Measurements from ENCODE around the gene GPR12.

Gene GPR12

GRCh38 chr13:26759907-26760831 is at the start of gene GPR12:
GPR12 (minus strand) TSS chr13:26760786; CDS start chr13:26759827, 959 bp downstream.
- Histone ChIP-seq H3K9ac (ENCODE audit: low read length) (no peak within 1 kb of the TSS), H3K27ac (ENCODE audit: low read depth, low read length) (no peak within 1 kb of the TSS)

GRCh38 chr13:26810095-26810494 is 49.5 kb upstream of the GPR12 start:
- Histone ChIP-seq H3K4me1 (ENCODE audit: insufficient read depth, low read length) (no peaks in the 10 kb centered on the region), H3K9ac (ENCODE audit: low read length) (no peak overlapping the region), H3K9me3 (ENCODE audit: low read length) (no peaks in the 10 kb centered on the region), H3K36me3 (ENCODE audit: insufficient read depth, low read length) (no peaks in the 10 kb centered on the region), H3K27me3 (ENCODE audit: control insufficient read depth in 1 of 2, insufficient read depth in 2 of 2, low read length in 2 of 2) (peaks cover 0 to 6% of the 10 kb centered on the region in 2 donors), H3K4me3 (ENCODE audit: low read depth in 1 of 2, low read length in 2 of 2) (no peak overlapping the region), H3K27ac (ENCODE audit: low read depth, low read length) (no peak overlapping the region)

More at GRCh38 chr13:26759907-26760831, at the start of gene GPR12:
- Histone ChIP-seq H3K27me3 (ENCODE audit: control insufficient read depth in 1 of 2, insufficient read depth in 2 of 2, low read length in 2 of 2) (peaks cover 32 to 62% of the 10 kb centered on the region in 2 donors), H3K4me3 (ENCODE audit: low read depth in 1 of 2, low read length in 2 of 2) (peak within 1 kb of the TSS; percentile 45 to 54), H3K36me3 (ENCODE audit: insufficient read depth, low read length) (no peaks in the 10 kb centered on the region), H3K9me3 (ENCODE audit: low read length) (no peaks in the 10 kb centered on the region), H3K4me1 (ENCODE audit: insufficient read depth, low read length) (peaks cover 33% of the 10 kb centered on the region)

- no peak overlapping the region for H3K27ac ChIP-seq (ENCODE audit: low read depth, low read length)
- H3K4me1 ChIP-seq (ENCODE audit: insufficient read depth, low read length), result no peaks in the 10 kb centered on the region
- H3K9ac ChIP-seq (ENCODE audit: low read length), result no peak overlapping the region
- H3K27me3 ChIP-seq (ENCODE audit: control insufficient read depth in 1 of 2, insufficient read depth in 2 of 2, low read length in 2 of 2), result peaks cover 0 to 4% of the 10 kb centered on the region in 2 donors
- H3K36me3 ChIP-seq (ENCODE audit: insufficient read depth, low read length), result no peaks in the 10 kb centered on the region
- H3K9me3 ChIP-seq (ENCODE audit: low read length), result no peaks in the 10 kb centered on the region
- no peak overlapping the region for H3K4me3 ChIP-seq (ENCODE audit: low read depth in 1 of 2, low read length in 2 of 2)
Measured at GRCh38 chr13:26806891-26807290, 46.3 kb upstream of the GPR12 start.

GRCh38 chr13:26787961-26788360 is 27.4 kb upstream of the GPR12 start:
- no peak overlapping the region for H3K27ac ChIP-seq (ENCODE audit: low read depth, low read length)
- H3K36me3 ChIP-seq (ENCODE audit: insufficient read depth, low read length), result no peaks in the 10 kb centered on the region
- no peak overlapping the region for H3K9ac ChIP-seq (ENCODE audit: low read length)
- no peak overlapping the region for H3K4me3 ChIP-seq (ENCODE audit: low read depth in 1 of 2, low read length in 2 of 2)
- peaks cover 4 to 9% of the 10 kb centered on the region in 2 donors for H3K27me3 ChIP-seq (ENCODE audit: control insufficient read depth in 1 of 2, insufficient read depth in 2 of 2, low read length in 2 of 2)
- no peaks in the 10 kb centered on the region for H3K4me1 ChIP-seq (ENCODE audit: insufficient read depth, low read length)
- H3K9me3 ChIP-seq (ENCODE audit: low read length), result no peaks in the 10 kb centered on the region

- no peaks in the 10 kb centered on the region for H3K36me3 ChIP-seq (ENCODE audit: insufficient read depth, low read length)
- H3K4me1 ChIP-seq (ENCODE audit: insufficient read depth, low read length), result no peaks in the 10 kb centered on the region
- no peak overlapping the region for H3K4me3 ChIP-seq (ENCODE audit: low read depth in 1 of 2, low read length in 2 of 2)
- H3K27ac ChIP-seq (ENCODE audit: low read depth, low read length), result no peak overlapping the region
- H3K27me3 ChIP-seq (ENCODE audit: control insufficient read depth in 1 of 2, insufficient read depth in 2 of 2, low read length in 2 of 2), result peaks cover 4 to 9% of the 10 kb centered on the region in 2 donors
- no peaks in the 10 kb centered on the region for H3K9me3 ChIP-seq (ENCODE audit: low read length)
- H3K9ac ChIP-seq (ENCODE audit: low read length), result no peak overlapping the region
Measured at GRCh38 chr13:26786651-26787295, 26.2 kb upstream of the GPR12 start.

- H3K4me1 ChIP-seq (ENCODE audit: insufficient read depth, low read length), result no peaks in the 10 kb centered on the region
- no peak overlapping the region for H3K27ac ChIP-seq (ENCODE audit: low read depth, low read length)
- no peaks in the 10 kb centered on the region for H3K9me3 ChIP-seq (ENCODE audit: low read length)
- H3K9ac ChIP-seq (ENCODE audit: low read length), result no peak overlapping the region
- peaks cover 4 to 9% of the 10 kb centered on the region in 2 donors for H3K27me3 ChIP-seq (ENCODE audit: control insufficient read depth in 1 of 2, insufficient read depth in 2 of 2, low read length in 2 of 2)
- H3K36me3 ChIP-seq (ENCODE audit: insufficient read depth, low read length), result no peaks in the 10 kb centered on the region
- H3K4me3 ChIP-seq (ENCODE audit: low read depth in 1 of 2, low read length in 2 of 2), result no peak overlapping the region
Measured at GRCh38 chr13:26785838-26786630, 25.4 kb upstream of the GPR12 start.

- no peaks in the 10 kb centered on the region for H3K4me1 ChIP-seq (ENCODE audit: insufficient read depth, low read length)
- H3K36me3 ChIP-seq (ENCODE audit: insufficient read depth, low read length), result no peaks in the 10 kb centered on the region
- no peak overlapping the region for H3K9ac ChIP-seq (ENCODE audit: low read length)
- H3K4me3 ChIP-seq (ENCODE audit: low read depth in 1 of 2, low read length in 2 of 2), result no peak overlapping the region
- H3K27ac ChIP-seq (ENCODE audit: low read depth, low read length), result no peak overlapping the region
- H3K27me3 ChIP-seq (ENCODE audit: control insufficient read depth in 1 of 2, insufficient read depth in 2 of 2, low read length in 2 of 2), result peaks cover 4 to 9% of the 10 kb centered on the region in 2 donors
- no peaks in the 10 kb centered on the region for H3K9me3 ChIP-seq (ENCODE audit: low read length)
Measured at GRCh38 chr13:26784704-26785639, 24.4 kb upstream of the GPR12 start.

- H3K9me3 ChIP-seq (ENCODE audit: low read length), result no peaks in the 10 kb centered on the region
- H3K4me1 ChIP-seq (ENCODE audit: insufficient read depth, low read length), result no peaks in the 10 kb centered on the region
- H3K36me3 ChIP-seq (ENCODE audit: insufficient read depth, low read length), result no peaks in the 10 kb centered on the region
- H3K4me3 ChIP-seq (ENCODE audit: low read depth in 1 of 2, low read length in 2 of 2), result no peak overlapping the region
- H3K27me3 ChIP-seq (ENCODE audit: control insufficient read depth in 1 of 2, insufficient read depth in 2 of 2, low read length in 2 of 2), result no peaks in the 10 kb centered on the region
- no peak overlapping the region for H3K27ac ChIP-seq (ENCODE audit: low read depth, low read length)
- no peak overlapping the region for H3K9ac ChIP-seq (ENCODE audit: low read length)
Measured at GRCh38 chr13:26780411-26780810, 19.8 kb upstream of the GPR12 start.

GRCh38 chr13:26779321-26779720 is 18.7 kb upstream of the GPR12 start:
- H3K36me3 ChIP-seq (ENCODE audit: insufficient read depth, low read length), result no peaks in the 10 kb centered on the region
- no peak overlapping the region for H3K4me3 ChIP-seq (ENCODE audit: low read depth in 1 of 2, low read length in 2 of 2)
- H3K27me3 ChIP-seq (ENCODE audit: control insufficient read depth in 1 of 2, insufficient read depth in 2 of 2, low read length in 2 of 2), result no peaks in the 10 kb centered on the region

GRCh38 chr13:26772531-26772930 is 11.9 kb upstream of the GPR12 start:
- H3K27ac ChIP-seq (ENCODE audit: low read depth, low read length), result no peak overlapping the region
- H3K27me3 ChIP-seq (ENCODE audit: control insufficient read depth in 1 of 2, insufficient read depth in 2 of 2, low read length in 2 of 2), result no peaks in the 10 kb centered on the region

More at GRCh38 chr13:26779321-26779720, 18.7 kb upstream of the GPR12 start:
- Histone ChIP-seq H3K4me1 (ENCODE audit: insufficient read depth, low read length) (no peaks in the 10 kb centered on the region), H3K27ac (ENCODE audit: low read depth, low read length) (no peak overlapping the region), H3K9me3 (ENCODE audit: low read length) (no peaks in the 10 kb centered on the region), H3K9ac (ENCODE audit: low read length) (no peak overlapping the region)

More at GRCh38 chr13:26772531-26772930, 11.9 kb upstream of the GPR12 start:
- Histone ChIP-seq H3K4me3 (ENCODE audit: low read depth in 1 of 2, low read length in 2 of 2) (no peak overlapping the region), H3K9ac (ENCODE audit: low read length) (no peak overlapping the region), H3K36me3 (ENCODE audit: insufficient read depth, low read length) (no peaks in the 10 kb centered on the region), H3K9me3 (ENCODE audit: low read length) (peaks cover 3% of the 10 kb centered on the region), H3K4me1 (ENCODE audit: insufficient read depth, low read length) (no peaks in the 10 kb centered on the region)

Measured in muscle layer of colon (tissue), 2 donors.